GM03348 (cell line): Measurements from ENCODE around the gene SBNO2.

Experiments used
- DNase-seq: peaks from one replicate; pipeline ENCODE4 v3.0.0; 2012; ENCODE audit warnings: low spot score

The SBNO2 gene

GRCh38 chr19:1087813-1088415 lies 86.2 kb downstream of the SBNO2 start:
- DNase-seq, result no peak

GRCh38 chr19:1086613-1087012 lies 87.5 kb downstream of the SBNO2 start:
- no peak for DNase-seq

GRCh38 chr19:1085676-1086442 lies 88.2 kb downstream of the SBNO2 start:
- DNase-seq, result no peak

GRCh38 chr19:1085053-1085658 lies 88.9 kb downstream of the SBNO2 start:
- no peak for DNase-seq

- DNase-seq, result no peak
Measured at GRCh38 chr19:1084024-1084868, 89.8 kb downstream of the SBNO2 start.

- DNase-seq, result no peak
Measured at GRCh38 chr19:1082928-1083816, 90.9 kb downstream of the SBNO2 start.

GRCh38 chr19:1082165-1082927 lies 91.7 kb downstream of the SBNO2 start:
- peak; percentile 67 for DNase-seq

- no peak for DNase-seq
Measured at GRCh38 chr19:1081301-1082164, 92.5 kb downstream of the SBNO2 start.

- no peak for DNase-seq
Measured at GRCh38 chr19:1080360-1081161, 93.5 kb downstream of the SBNO2 start.

GRCh38 chr19:1079566-1080111 lies 94.4 kb downstream of the SBNO2 start:
- no peak for DNase-seq

- no peak for DNase-seq
Measured at GRCh38 chr19:1076951-1077350, 97.1 kb downstream of the SBNO2 start.

- no peak for DNase-seq
Measured at GRCh38 chr19:1076046-1076386, 98.1 kb downstream of the SBNO2 start.

- DNase-seq, result no peak
Measured at GRCh38 chr19:1074544-1075283, 99.4 kb downstream of the SBNO2 start.

- DNase-seq, result no peak
Measured at GRCh38 chr19:1073956-1074517, 100.0 kb downstream of the SBNO2 start.

GRCh38 chr19:1073063-1073955 lies 100.8 kb downstream of the SBNO2 start:
- no peak for DNase-seq

GRCh38 chr19:1072371-1073015 lies 101.6 kb downstream of the SBNO2 start:
- no peak for DNase-seq
